T-cell (primary cell): Measurements from ENCODE around the gene NLRP3. TPM values are rescaled to one million over a fixed set of nuclear protein-coding genes. Genes with fewer than 3 reads are reported as not detected.
A peak's percentile ranks its signal among the peaks of the same experiment; 100 is the strongest.

Experiments used
- ATAC-seq, 4 experiments: fragments of 200-7000 bp in 3 of 4; fragments of 150-1000 bp in 1 of 4; cut with Tn5 transposase; replicated peaks in 1 of 4; 1 replicate in 3 of 4; 2 replicates in 1 of 4; pipeline ENCODE4 v1.10.0; 2021; ENCODE audit warnings: moderate library complexity in 3 of 4, mild to moderate bottlenecking in 2 of 4, moderate number of reproducible peaks in 1 of 4
- CTCF ChIA-PET, 2 donors: fragments of 300-600 bp; sonication (Branson Sonifier 250); formaldehyde crosslinking; loops; one replicate each; lab custom pipeline; 2022; ENCODE audit warnings: antibody characterized with exemption in 2 of 2; lab: Charles Lee
- POLR2A ChIA-PET, 2 donors: fragments of 300-600 bp; sonication (Branson Sonifier 250); formaldehyde crosslinking; loops; one replicate each; lab custom pipeline; 2022; ENCODE audit warnings: antibody characterized with exemption in 2 of 2; lab: Charles Lee
- DNase-seq, 35 experiments: peaks; one replicate each; pipeline versions ENCODE4 v3.0.0 to v3.0.0-alpha.2; 2013 to 2023
- H3K27ac ChIP-seq: one replicate; pipeline ENCODE4 v1.5.1; 2013; ENCODE audit warnings: low read length
- H3K27me3 ChIP-seq, 2 experiments: replicated peaks in 1 of 2; 1 replicate in 1 of 2; 2 replicates in 1 of 2; pipeline versions ENCODE4 v1.6.1 to v1.7.0; 2013; ENCODE audit warnings: low read length in 1 of 2, mixed read lengths in 1 of 2; ENCODE audit not compliant: control insufficient read depth in 2 of 2, insufficient read depth in 2 of 2; ENCODE audit errors: extremely low read depth in 1 of 2
- H3K36me3 ChIP-seq, 2 donors: 1 replicate in 1 of 2; 2 replicates in 1 of 2; pipeline versions ENCODE4 v1.6.1 to v1.7.0; 2013; ENCODE audit warnings: low read length in 1 of 2; ENCODE audit not compliant: control insufficient read depth in 2 of 2, insufficient read depth in 1 of 2; ENCODE audit errors: extremely low read depth in 1 of 2
- H3K4me1 ChIP-seq, 2 experiments: 1 replicate in 1 of 2; 2 replicates in 1 of 2; pipeline versions ENCODE4 v1.6.1 to v1.7.0; 2013; ENCODE audit warnings: low read length in 2 of 2, mixed read lengths in 1 of 2; ENCODE audit not compliant: insufficient read depth in 2 of 2, control insufficient read depth in 1 of 2; ENCODE audit errors: extremely low read depth in 1 of 2
- H3K4me3 ChIP-seq, 2 donors: 1 replicate in 1 of 2; 2 replicates in 1 of 2; pipeline versions ENCODE4 v1.5.1 to v1.7.0; 2013; ENCODE audit warnings: mild to moderate bottlenecking in 2 of 2, low read length in 1 of 2, moderate library complexity in 1 of 2; ENCODE audit not compliant: control insufficient read depth in 1 of 2; ENCODE audit errors: extremely low read depth in 1 of 2
- H3K9me3 ChIP-seq: 2 replicates; pipeline ENCODE4 v1.7.0; 2013
- H3K27ac Mint-ChIP-seq, 2 donors: one replicate each; pipeline ENCODE4 v1.8.0; 2020 to 2021; ENCODE audit warnings: mild to moderate bottlenecking in 2 of 2, mixed read lengths in 2 of 2
- H3K27me3 Mint-ChIP-seq, 2 donors: one replicate each; pipeline ENCODE4 v1.8.0; 2021 to 2022; ENCODE audit warnings: mixed read lengths in 2 of 2
- H3K36me3 Mint-ChIP-seq: one replicate; pipeline ENCODE4 v1.8.0; 2021; ENCODE audit warnings: mixed read lengths
- H3K4me1 Mint-ChIP-seq, 3 donors: one replicate each; pipeline ENCODE4 v1.8.0; 2020 to 2022; ENCODE audit warnings: mixed read lengths in 3 of 3, mild to moderate bottlenecking in 1 of 3
- H3K4me3 Mint-ChIP-seq, 3 donors: one replicate each; pipeline ENCODE4 v1.8.0; 2020 to 2022; ENCODE audit warnings: mild to moderate bottlenecking in 3 of 3, mixed read lengths in 3 of 3, moderate library complexity in 3 of 3
- H3K9me3 Mint-ChIP-seq, 3 donors: one replicate each; pipeline ENCODE4 v1.8.0; 2020 to 2022; ENCODE audit warnings: mixed read lengths in 3 of 3
- WGBS: methylation state at CpG from one replicate; pipeline ENCODE4 v1.1.5; 2013; ENCODE audit warnings: missing lambda C conversion rate; ENCODE audit not compliant: insufficient coverage; 5-methylcytosine and 5-hydroxymethylcytosine counted together
- total RNA-seq, 35 experiments: library from RNA in 6 of 35; stranded (reverse) in 6 of 35; fragments of 120-200 nt in 1 of 35; gene quantifications; one replicate each; pipeline versions ENCODE4 v1.2.1 to v1.2.4 and lab custom pipeline; 2013 to 2026

Gene NLRP3
- total RNA-seq, 5 donors from 2014 or later (not counting 1 experiment from before 2014, with no cell fraction given), result 2.9 to 8.5 (median 5.1) TPM

- peaks cover 2 to 10% of the 10 kb centered on the region in 2 donors for H3K36me3 ChIP-seq
- no peaks in the 10 kb centered on the region for H3K9me3 ChIP-seq
- WGBS, result 68% methylated on average over 3 of the region's 6 CpGs
- H3K4me1 Mint-ChIP-seq, result peaks cover 0 to 7% (median 5%) of the 10 kb centered on the region in 3 donors
- ATAC-seq, result no peak
- H3K27me3 Mint-ChIP-seq, result no peaks in the 10 kb centered on the region
- H3K4me3 ChIP-seq, result no peak overlapping the region
- ChIA-PET CTCF (no interaction called here), POLR2A (no interaction called here)
- no peak overlapping the region for H3K27ac Mint-ChIP-seq
- H3K4me3 Mint-ChIP-seq, result no peak overlapping the region
- no peaks in the 10 kb centered on the region for H3K9me3 Mint-ChIP-seq
- H3K4me1 ChIP-seq, result no peaks in the 10 kb centered on the region
- H3K36me3 Mint-ChIP-seq, result peaks cover 68% of the 10 kb centered on the region
- no peak overlapping the region for H3K27ac ChIP-seq
- H3K27me3 ChIP-seq, result no peaks in the 10 kb centered on the region
- peak in 1 of 35 experiments; percentile 26 for DNase-seq
Measured at GRCh38 chr1:247440001-247440620, 24.1 kb downstream of the NLRP3 start.

DNA sequence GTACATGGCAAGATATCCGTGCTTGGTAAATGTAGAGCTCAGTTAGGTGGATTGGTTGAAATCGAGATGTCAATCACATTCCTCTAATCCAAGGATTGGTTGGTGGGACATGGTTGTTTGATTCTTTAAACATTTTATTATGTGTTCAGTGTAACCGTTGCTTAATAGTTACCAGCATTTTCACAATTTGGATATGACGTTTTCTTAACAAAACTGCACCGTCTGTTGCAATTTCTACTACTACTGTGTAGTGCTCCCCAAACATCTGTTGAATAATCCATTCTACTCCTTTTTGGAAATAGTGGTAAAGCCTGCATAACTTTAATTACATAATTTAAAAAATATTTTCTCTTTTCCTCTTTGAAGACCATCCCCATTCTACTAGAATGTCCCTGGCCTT, 25.6 kb downstream of the NLRP3 start:
- Histone ChIP-seq H3K4me3 (no peak overlapping the region), H3K36me3 (peaks cover 5 to 9% of the 10 kb centered on the region in 2 donors), H3K9me3 (no peaks in the 10 kb centered on the region), H3K4me1 (no peaks in the 10 kb centered on the region), H3K27ac (no peak overlapping the region), H3K27me3 (no peaks in the 10 kb centered on the region)
- ChIA-PET POLR2A (no interaction called here), CTCF (interaction anchor here in 1 of 2 donors (0.6 to 0.8 kb wide), 2 partner anchors 10 to 125 kb away, joined by 3 to 4 read pairs; no protein-coding TSS in a partner anchor)
- no peaks in the 10 kb centered on the region for H3K27me3 Mint-ChIP-seq
- ATAC-seq, result no peak
- no peaks in the 10 kb centered on the region for H3K9me3 Mint-ChIP-seq
- H3K27ac Mint-ChIP-seq, result no peak overlapping the region
- WGBS, result no CpG with 5 or more reads among the region's 5 CpGs
- H3K4me1 Mint-ChIP-seq, result peaks cover 0 to 6% (median 5%) of the 10 kb centered on the region in 3 donors
- no peak overlapping the region for H3K4me3 Mint-ChIP-seq
- no peak for DNase-seq
- peaks cover 70% of the 10 kb centered on the region for H3K36me3 Mint-ChIP-seq

GRCh38 chr1:247442164-247442563, 26.2 kb downstream of the NLRP3 start:
- WGBS, result 64% methylated on average over 2 of the region's 4 CpGs
- H3K9me3 Mint-ChIP-seq, result no peaks in the 10 kb centered on the region
- ATAC-seq, result no peak
- H3K27me3 ChIP-seq, result no peaks in the 10 kb centered on the region
- no peaks in the 10 kb centered on the region for H3K27me3 Mint-ChIP-seq
- no peak overlapping the region for H3K4me3 Mint-ChIP-seq
- no peak overlapping the region for H3K4me3 ChIP-seq
- POLR2A ChIA-PET, result no interaction called here
- peaks cover 3 to 9% of the 10 kb centered on the region in 2 donors for H3K36me3 ChIP-seq
- H3K9me3 ChIP-seq, result no peaks in the 10 kb centered on the region
- CTCF ChIA-PET, result interaction anchor here in 1 of 2 donors (0.8 kb wide), 1 partner anchor 11 kb away, joined by 3 read pairs; no protein-coding TSS in a partner anchor
- no peak overlapping the region for H3K27ac Mint-ChIP-seq
- H3K36me3 Mint-ChIP-seq, result peaks cover 70% of the 10 kb centered on the region
- no peak overlapping the region for H3K27ac ChIP-seq
- H3K4me1 ChIP-seq, result no peaks in the 10 kb centered on the region
- peaks cover 0 to 6% (median 5%) of the 10 kb centered on the region in 3 donors for H3K4me1 Mint-ChIP-seq
- DNase-seq, result no peak

DNA sequence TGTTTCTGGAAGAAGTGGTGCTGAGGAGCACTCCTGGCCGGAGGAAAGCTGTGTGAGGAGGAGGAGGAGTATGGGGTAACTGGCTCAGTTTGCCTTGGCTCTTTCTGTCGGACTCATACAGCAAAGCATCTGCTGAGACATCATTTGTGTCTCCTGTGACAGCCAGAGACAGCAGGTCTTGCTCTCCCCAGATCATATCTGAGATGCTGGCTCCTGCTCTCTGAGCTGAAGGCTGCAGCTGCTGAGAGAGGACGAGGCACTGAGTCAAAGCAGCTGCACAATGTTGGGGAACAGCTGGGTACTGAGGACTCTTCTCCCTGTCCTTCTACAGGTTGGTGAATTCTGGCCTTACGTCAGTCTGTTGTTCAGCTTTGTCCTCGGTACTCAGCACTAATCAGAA, 27.7 kb downstream of the NLRP3 start:
- H3K27me3 Mint-ChIP-seq, result no peaks in the 10 kb centered on the region

GRCh38 chr1:247444571-247444970, 28.6 kb downstream of the NLRP3 start:
- H3K27ac Mint-ChIP-seq, result no peak overlapping the region
- H3K9me3 Mint-ChIP-seq, result no peaks in the 10 kb centered on the region
- no peak overlapping the region for H3K27ac ChIP-seq
- WGBS, result 87% methylated on average over 3 of the region's 6 CpGs
- DNase-seq (no peak), ATAC-seq (no peak)
- H3K27me3 ChIP-seq, result no peaks in the 10 kb centered on the region
- no peak overlapping the region for H3K4me3 Mint-ChIP-seq
- no peaks in the 10 kb centered on the region for H3K4me1 ChIP-seq
- H3K4me3 ChIP-seq, result no peak overlapping the region
- no peaks in the 10 kb centered on the region for H3K9me3 ChIP-seq
- POLR2A ChIA-PET, result no interaction called here
- CTCF ChIA-PET, result no interaction called here
- peaks cover 64% of the 10 kb centered on the region for H3K36me3 Mint-ChIP-seq
- peaks cover 0 to 6% (median 3%) of the 10 kb centered on the region in 3 donors for H3K4me1 Mint-ChIP-seq
- peaks cover 5 to 9% of the 10 kb centered on the region in 2 donors for H3K36me3 ChIP-seq
- H3K27me3 Mint-ChIP-seq, result no peaks in the 10 kb centered on the region

More for the DNA sequence above, 27.7 kb downstream of the NLRP3 start:
- Histone ChIP-seq H3K36me3 (peaks cover 5 to 9% of the 10 kb centered on the region in 2 donors), H3K4me3 (no peak overlapping the region), H3K27me3 (no peaks in the 10 kb centered on the region), H3K9me3 (no peaks in the 10 kb centered on the region), H3K4me1 (no peaks in the 10 kb centered on the region), H3K27ac (no peak overlapping the region)
- peaks cover 71% of the 10 kb centered on the region for H3K36me3 Mint-ChIP-seq
- no peaks in the 10 kb centered on the region for H3K9me3 Mint-ChIP-seq
- no peak overlapping the region for H3K27ac Mint-ChIP-seq
- DNase-seq (no peak), ATAC-seq (no peak)
- H3K4me3 Mint-ChIP-seq, result no peak overlapping the region
- H3K4me1 Mint-ChIP-seq, result peaks cover 0 to 6% (median 6%) of the 10 kb centered on the region in 3 donors
- POLR2A ChIA-PET, result no interaction called here
- CTCF ChIA-PET, result no interaction called here
- 65% methylated on average over 5 of the region's 5 CpGs for WGBS

DNA sequence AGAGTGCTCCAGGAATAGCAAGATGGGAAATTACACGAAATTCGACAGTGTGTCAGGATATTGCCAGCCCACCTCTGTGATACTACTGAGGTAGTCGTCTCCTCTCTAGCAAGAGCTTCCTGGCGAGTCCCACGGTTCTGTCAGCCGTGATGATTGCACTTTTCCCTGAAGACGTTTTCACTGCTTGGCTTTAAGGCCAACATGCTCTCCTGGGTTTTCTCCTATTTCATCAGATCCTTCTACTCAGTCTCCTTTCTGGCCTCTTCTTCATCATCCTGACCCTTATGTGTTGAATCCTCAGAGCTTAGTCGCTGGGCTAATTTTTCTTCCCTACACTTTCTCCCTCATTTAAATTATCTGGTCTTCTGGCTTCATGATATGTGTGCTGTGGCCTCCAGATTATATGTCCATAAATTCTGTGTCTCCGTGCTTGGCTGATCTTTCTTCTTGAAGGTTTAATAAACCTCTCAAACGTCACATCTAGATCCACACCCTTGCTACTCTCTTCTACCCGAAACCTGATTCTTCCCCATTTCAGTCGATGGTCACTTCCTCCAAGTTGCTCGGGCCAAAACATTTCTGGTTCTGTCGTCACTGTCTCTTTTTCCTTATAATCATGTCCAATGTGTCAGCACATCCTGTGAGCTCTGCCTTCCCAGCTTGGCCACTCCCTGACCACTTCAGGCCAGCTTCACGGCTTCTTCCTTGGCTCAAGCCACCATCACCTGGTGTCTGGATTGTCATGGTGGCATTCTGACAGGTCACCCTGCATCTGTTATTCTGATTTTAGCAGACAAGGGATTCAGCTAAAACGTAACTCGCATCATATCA, 29.8 kb downstream of the NLRP3 start:
- 79% methylated on average over 16 of the region's 17 CpGs for WGBS
- Histone ChIP-seq H3K27me3 (no peaks in the 10 kb centered on the region), H3K4me1 (no peaks in the 10 kb centered on the region), H3K4me3 (no peak overlapping the region), H3K27ac (no peak overlapping the region), H3K9me3 (no peaks in the 10 kb centered on the region), H3K36me3 (peaks cover 5 to 9% of the 10 kb centered on the region in 2 donors)
- Mint-ChIP-seq H3K27me3 (no peaks in the 10 kb centered on the region), H3K36me3 (peaks cover 63% of the 10 kb centered on the region), H3K9me3 (no peaks in the 10 kb centered on the region), H3K4me3 (no peak overlapping the region), H3K4me1 (peaks cover 0 to 6% (median 6%) of the 10 kb centered on the region in 3 donors), H3K27ac (no peak overlapping the region)
- ATAC-seq, result no peak
- peak in 1 of 35 experiments; percentile 23 for DNase-seq
- ChIA-PET POLR2A (no interaction called here), CTCF (no interaction called here)
